Measurements from ENCODE around the gene RHOBTB1.

DNA sequence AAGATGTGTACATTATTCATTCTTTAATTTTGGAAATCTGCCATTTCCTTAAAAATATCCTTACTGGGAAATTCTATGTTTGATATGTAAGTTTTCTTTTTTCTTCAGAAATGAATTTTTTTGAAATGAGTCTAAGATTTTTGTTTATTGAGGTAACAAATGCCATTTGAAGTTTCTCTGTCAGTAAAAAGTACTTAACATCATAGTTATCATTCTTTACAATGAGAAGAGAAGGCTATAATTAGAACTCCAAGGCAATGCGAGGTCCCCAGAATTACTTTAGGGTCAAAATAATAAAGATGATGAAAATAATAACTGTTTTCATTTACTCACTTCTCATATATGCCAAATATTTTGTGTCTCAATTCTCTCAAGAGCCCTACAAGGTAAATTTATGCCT is 37.0 kb upstream of the RHOBTB1 start:
- no peak for TF ChIP-seq FOXM1 (IDR thresholded peaks at IDR 0.05; ENCODE audit: borderline replicate concordance)
- TF ChIP-seq CTBP1 (IDR thresholded peaks at IDR 0.05; ENCODE audit: borderline replicate concordance): no peak
- TF ChIP-seq TARDBP (IDR thresholded peaks at IDR 0.05): no peak
